ENCODE measurements around the gene RPRD1A.
"Not testable (repeated sequence)": the region's sequence is repeated elsewhere in the genome, so short reads cannot be mapped to it uniquely, and the experiment has no call there.

- TF ChIP-seq ZBTB8A (IDR thresholded peaks at IDR 0.05; ENCODE audit: partially characterized antibody); ZNF175 (CRISPR knock-in tag; IDR thresholded peaks at IDR 0.05; ENCODE audit: low read depth); CTCF (IDR thresholded peaks at IDR 0.05 in 2 of 3, conservative IDR thresholded peaks at IDR 0.05 in 1 of 3; ENCODE audit: insufficient read depth in 2 of 3, low read depth in 1 of 3, low read length in 3 of 3); USF1 (CRISPR knock-in tag; IDR thresholded peaks at IDR 0.05); TAF1 (IDR thresholded peaks at IDR 0.05; ENCODE audit: control insufficient read depth, extremely low read depth, insufficient read depth, low read length, severe bottlenecking); POLR2A (conservative IDR thresholded peaks at IDR 0.05); EZH2 (IDR thresholded peaks at IDR 0.05; ENCODE audit: borderline replicate concordance, low read depth, low read length): not testable (repeated sequence)
These were observed 13.8 kb upstream of the RPRD1A start for GRCh38 chr18:36081118-36081517.
